T-cell (primary cell): ENCODE results near the gene FAM219A. TPM values are rescaled to one million over a fixed set of nuclear protein-coding genes. Genes with fewer than 3 reads are reported as not detected.
A peak's percentile ranks its signal among the peaks of the same experiment; 100 is the strongest.

Experiments used
- ATAC-seq, 4 experiments: fragments of 200-7000 bp in 3 of 4; fragments of 150-1000 bp in 1 of 4; cut with Tn5 transposase; replicated peaks in 1 of 4; 1 replicate in 3 of 4; 2 replicates in 1 of 4; pipeline ENCODE4 v1.10.0; 2021; ENCODE audit warnings: moderate library complexity in 3 of 4, mild to moderate bottlenecking in 2 of 4, moderate number of reproducible peaks in 1 of 4
- CTCF ChIA-PET, 2 donors: fragments of 300-600 bp; sonication (Branson Sonifier 250); formaldehyde crosslinking; loops; one replicate each; lab custom pipeline; 2022; ENCODE audit warnings: antibody characterized with exemption in 2 of 2; lab: Charles Lee
- POLR2A ChIA-PET, 2 donors: fragments of 300-600 bp; sonication (Branson Sonifier 250); formaldehyde crosslinking; loops; one replicate each; lab custom pipeline; 2022; ENCODE audit warnings: antibody characterized with exemption in 2 of 2; lab: Charles Lee
- DNase-seq, 35 experiments: peaks; one replicate each; pipeline versions ENCODE4 v3.0.0 to v3.0.0-alpha.2; 2013 to 2023
- H3K27ac ChIP-seq: one replicate; pipeline ENCODE4 v1.5.1; 2013; ENCODE audit warnings: low read length
- H3K27me3 ChIP-seq, 2 experiments: replicated peaks in 1 of 2; 1 replicate in 1 of 2; 2 replicates in 1 of 2; pipeline versions ENCODE4 v1.6.1 to v1.7.0; 2013; ENCODE audit warnings: low read length in 1 of 2, mixed read lengths in 1 of 2; ENCODE audit not compliant: control insufficient read depth in 2 of 2, insufficient read depth in 2 of 2; ENCODE audit errors: extremely low read depth in 1 of 2
- H3K36me3 ChIP-seq, 2 donors: 1 replicate in 1 of 2; 2 replicates in 1 of 2; pipeline versions ENCODE4 v1.6.1 to v1.7.0; 2013; ENCODE audit warnings: low read length in 1 of 2; ENCODE audit not compliant: control insufficient read depth in 2 of 2, insufficient read depth in 1 of 2; ENCODE audit errors: extremely low read depth in 1 of 2
- H3K4me1 ChIP-seq, 2 experiments: 1 replicate in 1 of 2; 2 replicates in 1 of 2; pipeline versions ENCODE4 v1.6.1 to v1.7.0; 2013; ENCODE audit warnings: low read length in 2 of 2, mixed read lengths in 1 of 2; ENCODE audit not compliant: insufficient read depth in 2 of 2, control insufficient read depth in 1 of 2; ENCODE audit errors: extremely low read depth in 1 of 2
- H3K4me3 ChIP-seq, 2 donors: 1 replicate in 1 of 2; 2 replicates in 1 of 2; pipeline versions ENCODE4 v1.5.1 to v1.7.0; 2013; ENCODE audit warnings: mild to moderate bottlenecking in 2 of 2, low read length in 1 of 2, moderate library complexity in 1 of 2; ENCODE audit not compliant: control insufficient read depth in 1 of 2; ENCODE audit errors: extremely low read depth in 1 of 2
- H3K9me3 ChIP-seq: 2 replicates; pipeline ENCODE4 v1.7.0; 2013
- H3K27ac Mint-ChIP-seq, 2 donors: one replicate each; pipeline ENCODE4 v1.8.0; 2020 to 2021; ENCODE audit warnings: mild to moderate bottlenecking in 2 of 2, mixed read lengths in 2 of 2
- H3K27me3 Mint-ChIP-seq, 2 donors: one replicate each; pipeline ENCODE4 v1.8.0; 2021 to 2022; ENCODE audit warnings: mixed read lengths in 2 of 2
- H3K36me3 Mint-ChIP-seq: one replicate; pipeline ENCODE4 v1.8.0; 2021; ENCODE audit warnings: mixed read lengths
- H3K4me1 Mint-ChIP-seq, 3 donors: one replicate each; pipeline ENCODE4 v1.8.0; 2020 to 2022; ENCODE audit warnings: mixed read lengths in 3 of 3, mild to moderate bottlenecking in 1 of 3
- H3K4me3 Mint-ChIP-seq, 3 donors: one replicate each; pipeline ENCODE4 v1.8.0; 2020 to 2022; ENCODE audit warnings: mild to moderate bottlenecking in 3 of 3, mixed read lengths in 3 of 3, moderate library complexity in 3 of 3
- H3K9me3 Mint-ChIP-seq, 3 donors: one replicate each; pipeline ENCODE4 v1.8.0; 2020 to 2022; ENCODE audit warnings: mixed read lengths in 3 of 3
- WGBS: methylation state at CpG from one replicate; pipeline ENCODE4 v1.1.5; 2013; ENCODE audit warnings: missing lambda C conversion rate; ENCODE audit not compliant: insufficient coverage; 5-methylcytosine and 5-hydroxymethylcytosine counted together
- total RNA-seq, 35 experiments: library from RNA in 6 of 35; stranded (reverse) in 6 of 35; fragments of 120-200 nt in 1 of 35; gene quantifications; one replicate each; pipeline versions ENCODE4 v1.2.1 to v1.2.4 and lab custom pipeline; 2013 to 2026

The FAM219A gene
- total RNA-seq, 5 donors from 2014 or later (not counting 1 experiment from before 2014, with no cell fraction given) = 10.7 to 20.7 (median 18.7) TPM

DNA sequence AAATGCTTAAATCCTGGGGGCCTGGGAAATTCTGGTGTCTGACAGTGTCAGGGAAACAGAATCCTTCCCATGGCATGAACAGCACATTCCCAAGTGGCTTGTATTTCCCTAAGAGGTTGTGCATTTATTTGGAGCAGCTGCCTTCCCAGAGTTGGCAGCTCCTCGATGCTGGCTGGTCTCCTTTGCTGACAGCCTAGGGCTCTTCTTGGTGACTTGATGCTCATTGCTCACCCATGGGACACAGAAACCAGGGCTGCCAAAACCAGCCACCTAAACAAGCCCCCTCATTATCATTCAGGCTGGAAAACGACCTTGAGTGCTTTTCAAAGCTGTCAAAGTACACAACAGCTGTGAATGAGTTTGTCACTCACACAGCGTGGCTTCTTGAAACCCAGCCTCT is 40.2 kb upstream of the FAM219A start:
- H3K27ac Mint-ChIP-seq = no peak overlapping the region
- DNase-seq = no peak
- no peak for ATAC-seq
- ChIA-PET CTCF (interaction anchor here in 1 of 2 donors (1.2 kb wide), 1 partner anchor 60 kb away, joined by 4 read pairs; no protein-coding TSS in a partner anchor), POLR2A (no interaction called here)
- H3K4me3 Mint-ChIP-seq = no peak overlapping the region
- Histone ChIP-seq H3K9me3 (no peaks in the 10 kb centered on the region), H3K4me3 (no peak overlapping the region), H3K4me1 (peaks cover 0 to 2% of the 10 kb centered on the region in 2 experiments), H3K36me3 (no peaks in the 10 kb centered on the region), H3K27ac (no peak overlapping the region), H3K27me3 (peaks cover 0 to 8% of the 10 kb centered on the region in 2 experiments)
- peaks cover 4 to 14% of the 10 kb centered on the region in 2 donors for H3K27me3 Mint-ChIP-seq
- H3K9me3 Mint-ChIP-seq = no peaks in the 10 kb centered on the region
- H3K36me3 Mint-ChIP-seq = no peaks in the 10 kb centered on the region
- no peaks in the 10 kb centered on the region for H3K4me1 Mint-ChIP-seq
- WGBS = 25% methylated on average over 2 of the region's 3 CpGs

GRCh38 chr9:34496149-34496712 is 37.9 kb upstream of the FAM219A start:
- H3K27me3 Mint-ChIP-seq = peaks cover 20 to 21% of the 10 kb centered on the region in 2 donors
- H3K27me3 ChIP-seq = peaks cover 2 to 11% of the 10 kb centered on the region in 2 experiments
- ChIA-PET CTCF (interaction anchor here (0.6 to 1.4 kb wide), 4 partner anchors 58 to 767 kb away, joined by 3 read pairs; no protein-coding TSS in a partner anchor), POLR2A (no interaction called here)
- 94% methylated on average over 3 of the region's 6 CpGs for WGBS
- no peak overlapping the region for H3K4me3 Mint-ChIP-seq
- H3K36me3 ChIP-seq = no peaks in the 10 kb centered on the region
- peaks cover 0 to 2% of the 10 kb centered on the region in 2 experiments for H3K4me1 ChIP-seq
- no peak overlapping the region for H3K4me3 ChIP-seq
- H3K4me1 Mint-ChIP-seq = no peaks in the 10 kb centered on the region
- H3K9me3 ChIP-seq = no peaks in the 10 kb centered on the region
- no peak for DNase-seq
- H3K36me3 Mint-ChIP-seq = no peaks in the 10 kb centered on the region
- H3K27ac ChIP-seq = no peak overlapping the region
- no peak overlapping the region for H3K27ac Mint-ChIP-seq
- ATAC-seq = no peak
- no peaks in the 10 kb centered on the region for H3K9me3 Mint-ChIP-seq

DNA sequence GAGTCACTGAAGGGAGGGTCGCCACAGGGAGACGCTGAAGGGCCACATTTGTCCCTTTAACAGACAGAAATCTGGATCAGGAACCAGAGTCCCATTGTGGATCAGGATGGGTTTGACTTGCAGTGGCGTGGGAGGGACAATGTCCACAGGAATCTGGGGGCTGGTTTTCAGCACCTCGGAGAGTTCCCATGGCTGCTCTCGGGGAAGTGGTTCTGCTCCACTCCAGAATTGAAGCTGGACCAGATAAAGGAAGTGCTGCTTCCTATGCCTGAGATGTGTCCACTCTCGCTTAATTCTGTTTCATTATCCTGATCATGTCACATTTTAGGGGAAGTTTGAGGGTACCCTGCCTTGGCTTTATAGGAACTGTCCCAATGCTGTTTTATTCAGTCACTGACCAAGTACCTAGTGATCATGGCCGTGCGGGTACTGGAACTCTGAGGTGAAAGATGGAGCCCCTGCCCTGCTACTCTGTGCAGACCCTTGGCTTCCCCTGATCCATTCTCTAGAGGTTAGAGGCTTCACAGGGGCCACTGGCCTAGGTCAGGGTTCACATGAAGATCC is 35.7 kb upstream of the FAM219A start:
- no peaks in the 10 kb centered on the region for H3K36me3 ChIP-seq
- ChIA-PET CTCF (interaction anchor here in 1 of 2 donors (0.6 kb wide), 1 partner anchor 139 kb away, joined by 4 read pairs; no protein-coding TSS in a partner anchor), POLR2A (no interaction called here)
- no peaks in the 10 kb centered on the region for H3K9me3 ChIP-seq
- H3K27me3 ChIP-seq = peaks cover 4 to 27% of the 10 kb centered on the region in 2 experiments
- no peaks in the 10 kb centered on the region for H3K4me1 Mint-ChIP-seq
- H3K4me1 ChIP-seq = no peaks in the 10 kb centered on the region
- H3K9me3 Mint-ChIP-seq = no peaks in the 10 kb centered on the region
- H3K27ac Mint-ChIP-seq = no peak overlapping the region
- no peak overlapping the region for H3K4me3 ChIP-seq
- H3K4me3 Mint-ChIP-seq = no peak overlapping the region
- no peaks in the 10 kb centered on the region for H3K36me3 Mint-ChIP-seq
- 34% methylated on average over 7 of the region's 8 CpGs for WGBS
- no peak overlapping the region for H3K27ac ChIP-seq
- no peak for ATAC-seq
- peaks cover 17 to 34% of the 10 kb centered on the region in 2 donors for H3K27me3 Mint-ChIP-seq
- DNase-seq = peak in 17 of 35 experiments; percentile 6 to 39 (median 18)

DNA sequence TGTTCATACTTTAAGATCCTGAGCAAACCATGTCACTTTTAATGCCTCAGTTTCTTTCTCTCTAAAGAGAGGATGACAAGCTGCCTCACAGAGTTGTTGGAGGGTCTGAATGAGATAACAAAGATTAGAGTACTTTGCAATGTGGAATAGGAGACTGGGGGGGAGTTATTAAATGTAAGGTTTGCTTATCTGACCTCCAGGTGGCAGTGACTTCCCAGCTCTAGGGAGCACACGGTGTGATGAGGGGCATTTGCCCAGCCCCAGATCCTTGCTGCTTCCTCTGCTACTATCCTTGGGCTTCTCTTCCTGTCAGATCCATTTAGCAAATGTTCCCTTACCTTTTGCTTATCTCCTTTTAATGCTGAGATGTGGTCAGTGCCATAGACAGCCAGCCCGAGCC is 33.7 kb upstream of the FAM219A start:
- Mint-ChIP-seq H3K9me3 (no peaks in the 10 kb centered on the region), H3K36me3 (no peaks in the 10 kb centered on the region), H3K27me3 (peaks cover 21 to 49% of the 10 kb centered on the region in 2 donors), H3K4me1 (no peaks in the 10 kb centered on the region), H3K4me3 (no peak overlapping the region), H3K27ac (no peak overlapping the region)
- peaks cover 6 to 31% of the 10 kb centered on the region in 2 experiments for H3K27me3 ChIP-seq
- H3K36me3 ChIP-seq = no peaks in the 10 kb centered on the region
- no peaks in the 10 kb centered on the region for H3K9me3 ChIP-seq
- CTCF ChIA-PET = no interaction called here
- DNase-seq (no peak), ATAC-seq (no peak)
- no peak overlapping the region for H3K27ac ChIP-seq
- POLR2A ChIA-PET = interaction anchor here in 1 of 2 donors (0.6 kb wide), 1 partner anchor 1791 kb away, joined by 7 read pairs; no protein-coding TSS in a partner anchor
- no peaks in the 10 kb centered on the region for H3K4me1 ChIP-seq
- H3K4me3 ChIP-seq = no peak overlapping the region
- WGBS = 20% methylated on average over 1 of the region's 2 CpGs

GRCh38 chr9:34491596-34491995 is 33.2 kb upstream of the FAM219A start:
- no peaks in the 10 kb centered on the region for H3K9me3 ChIP-seq
- H3K27ac ChIP-seq = no peak overlapping the region
- POLR2A ChIA-PET = no interaction called here
- no peak overlapping the region for H3K27ac Mint-ChIP-seq
- H3K4me3 ChIP-seq = no peak overlapping the region
- no peaks in the 10 kb centered on the region for H3K36me3 Mint-ChIP-seq
- CTCF ChIA-PET = no interaction called here
- no peaks in the 10 kb centered on the region for H3K4me1 Mint-ChIP-seq
- peaks cover 23 to 49% of the 10 kb centered on the region in 2 donors for H3K27me3 Mint-ChIP-seq
- 25% methylated on average over 2 of the region's 2 CpGs for WGBS
- ATAC-seq (no peak), DNase-seq (no peak)
- H3K4me3 Mint-ChIP-seq = no peak overlapping the region
- no peaks in the 10 kb centered on the region for H3K9me3 Mint-ChIP-seq
- no peaks in the 10 kb centered on the region for H3K36me3 ChIP-seq
- H3K27me3 ChIP-seq = peaks cover 6 to 31% of the 10 kb centered on the region in 2 experiments
- H3K4me1 ChIP-seq = no peaks in the 10 kb centered on the region

DNA sequence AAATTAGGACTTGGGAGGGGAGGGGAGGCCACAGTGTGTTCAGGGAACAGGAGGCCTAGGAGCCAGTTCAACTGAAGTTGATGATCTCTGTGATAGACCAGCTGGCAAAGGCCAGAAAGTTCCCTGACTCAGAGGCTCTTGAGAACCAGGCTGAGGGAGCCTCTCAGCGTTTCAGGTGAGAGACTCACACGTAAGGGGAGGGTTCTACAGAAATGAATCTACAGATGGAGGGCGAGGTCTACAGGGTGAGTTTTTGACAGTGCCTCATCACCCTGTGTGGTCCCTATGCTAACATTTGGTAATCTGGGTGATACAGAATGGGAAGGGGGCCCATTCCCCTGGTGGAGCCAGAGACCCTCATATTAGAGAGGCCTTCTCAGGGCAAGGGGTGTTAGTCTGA is 32.4 kb upstream of the FAM219A start:
- POLR2A ChIA-PET = no interaction called here

More for the DNA sequence above, 32.4 kb upstream of the FAM219A start:
- Histone ChIP-seq H3K4me3 (no peak overlapping the region), H3K36me3 (no peaks in the 10 kb centered on the region), H3K27ac (no peak overlapping the region), H3K4me1 (no peaks in the 10 kb centered on the region), H3K9me3 (no peaks in the 10 kb centered on the region), H3K27me3 (peaks cover 6 to 31% of the 10 kb centered on the region in 2 experiments)
- peaks cover 24 to 49% of the 10 kb centered on the region in 2 donors for H3K27me3 Mint-ChIP-seq
- CTCF ChIA-PET = no interaction called here
- no peak overlapping the region for H3K4me3 Mint-ChIP-seq
- no peak overlapping the region for H3K27ac Mint-ChIP-seq
- no peaks in the 10 kb centered on the region for H3K9me3 Mint-ChIP-seq
- H3K4me1 Mint-ChIP-seq = no peaks in the 10 kb centered on the region
- DNase-seq (no peak), ATAC-seq (no peak)
- no peaks in the 10 kb centered on the region for H3K36me3 Mint-ChIP-seq
- WGBS = 48% methylated on average over 3 of the region's 3 CpGs
